CD4-positive, alpha-beta T cell treated with Interleukin-6 at 100 ng/mL for 8 hours (primary cell): ENCODE measurements around the gene FGFBP2.
"Not testable (repeated sequence)": the region's sequence is repeated elsewhere in the genome, so short reads cannot be mapped to it uniquely, and the experiment has no call there.

Source experiments
- DNase-seq: peaks from one replicate; pipeline ENCODE4 v3.0.0-alpha.2; 2020; ENCODE audit warnings: mixed read lengths, low spot score

FGFBP2 gene

DNA sequence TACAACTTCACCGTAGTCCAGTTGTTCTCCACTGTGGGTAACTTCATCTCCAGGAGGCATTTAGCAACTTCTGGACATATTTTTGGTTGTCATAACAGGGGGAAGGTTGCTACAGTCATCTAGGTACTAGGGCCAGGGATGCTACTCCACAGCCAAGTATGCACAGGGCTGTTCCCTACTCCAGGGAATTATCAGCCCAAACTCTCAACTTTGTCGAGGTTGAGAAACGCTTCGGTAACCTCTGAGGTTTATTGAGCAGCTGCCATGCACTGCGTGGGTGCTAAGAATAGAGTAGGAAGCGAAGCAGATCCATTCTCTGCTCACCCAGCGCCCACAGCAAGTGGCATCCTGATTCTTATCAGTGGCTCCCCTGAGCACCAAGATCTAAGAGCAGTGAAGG, 32.7 kb downstream of the FGFBP2 start:
- DNase-seq, result no peak

DNA sequence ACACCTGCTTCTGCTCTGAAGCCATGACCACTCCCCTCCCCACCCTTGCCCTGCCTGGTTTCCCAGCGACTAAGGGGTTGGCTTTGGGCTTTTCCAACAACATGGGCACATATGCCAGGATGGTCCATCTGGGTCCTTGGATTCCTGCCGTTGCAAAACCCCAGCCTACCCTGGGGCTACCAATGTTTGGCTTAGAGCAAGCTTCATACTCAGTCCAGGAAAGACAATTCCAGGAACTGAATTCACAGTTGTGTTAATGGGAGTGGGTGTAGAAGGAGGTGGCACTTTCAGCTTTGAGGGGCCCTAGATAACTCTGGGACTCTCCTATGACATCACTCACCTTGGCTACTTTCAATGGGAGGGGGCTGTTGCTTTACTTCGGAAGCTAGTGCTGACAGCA, 33.4 kb downstream of the FGFBP2 start:
- DNase-seq, result no peak

DNA sequence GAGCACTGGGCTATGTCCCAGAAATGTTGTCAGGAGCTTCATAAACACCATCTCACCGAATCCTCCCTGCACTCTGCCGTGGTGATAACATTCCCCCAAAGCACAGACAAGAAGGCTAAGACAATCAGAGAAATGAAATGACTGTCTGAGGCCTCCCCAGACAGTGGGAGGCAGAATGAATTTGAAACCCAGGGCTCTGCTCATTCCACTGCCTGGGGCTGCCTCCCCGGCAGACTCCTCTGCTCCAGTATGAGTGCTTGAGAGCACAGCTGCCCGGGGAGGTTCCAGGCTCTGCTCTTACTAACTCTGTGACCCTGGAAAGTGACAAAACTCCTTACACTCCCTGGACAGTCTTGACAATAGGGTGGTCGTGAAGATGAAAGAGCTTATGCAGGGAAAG, 34.1 kb downstream of the FGFBP2 start:
- no peak for DNase-seq

DNA sequence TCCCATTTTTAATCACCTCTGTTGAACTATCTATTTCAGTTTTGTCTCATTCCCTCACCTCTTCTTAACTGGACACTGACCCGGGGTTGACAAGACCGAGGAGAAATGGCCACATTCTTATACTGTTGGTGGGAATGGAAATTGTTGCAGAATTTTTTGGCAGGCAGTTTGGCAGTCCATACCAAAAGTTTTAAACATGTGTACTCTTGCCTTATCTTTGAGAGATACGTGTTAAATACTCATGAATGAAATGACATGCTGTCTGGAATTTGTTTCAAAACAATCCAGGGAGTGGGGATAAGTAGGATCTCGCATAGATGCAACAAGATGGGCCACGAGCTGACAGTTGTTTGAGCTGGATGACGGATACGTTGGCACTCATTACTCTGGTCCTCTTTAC, 36.5 kb downstream of the FGFBP2 start:
- no peak for DNase-seq

DNA sequence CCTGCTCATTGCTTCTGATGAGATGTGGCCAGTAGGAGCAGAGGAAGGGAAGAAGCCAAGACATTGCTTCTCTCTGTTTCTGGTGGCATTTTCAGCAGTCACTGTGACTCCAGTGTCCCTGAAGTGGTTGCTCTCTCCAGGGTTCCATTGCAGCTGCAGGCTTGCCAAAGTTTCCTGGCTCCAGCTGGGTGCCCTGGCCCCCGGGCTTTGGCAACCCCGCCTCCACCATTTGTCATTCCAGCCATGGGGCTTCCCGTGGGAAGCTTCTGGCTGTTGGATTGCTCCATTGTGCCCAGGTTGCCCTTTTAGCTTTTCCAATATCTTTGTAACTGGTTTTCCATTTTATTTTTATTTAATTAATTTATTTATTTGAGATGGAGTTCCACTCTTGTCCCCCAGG, 37.1 kb downstream of the FGFBP2 start:
- no peak for DNase-seq

DNA sequence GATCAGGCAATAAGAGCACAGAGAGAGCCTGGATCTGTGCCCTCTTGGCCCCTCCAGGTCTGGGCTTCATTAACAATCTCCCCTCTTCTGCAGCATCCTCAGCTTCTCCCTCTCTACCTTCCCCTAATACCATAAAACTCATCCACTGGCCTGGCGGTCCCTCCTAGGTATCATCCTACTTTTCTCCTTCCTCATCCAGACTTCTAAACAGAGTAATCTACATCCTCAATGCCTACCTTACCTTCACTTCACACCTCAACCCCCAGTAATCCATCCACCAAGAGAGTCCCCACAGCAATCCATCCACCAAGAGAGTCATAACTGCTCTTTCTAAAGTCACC, 41.4 kb downstream of the FGFBP2 start:
- no peak for DNase-seq

DNA sequence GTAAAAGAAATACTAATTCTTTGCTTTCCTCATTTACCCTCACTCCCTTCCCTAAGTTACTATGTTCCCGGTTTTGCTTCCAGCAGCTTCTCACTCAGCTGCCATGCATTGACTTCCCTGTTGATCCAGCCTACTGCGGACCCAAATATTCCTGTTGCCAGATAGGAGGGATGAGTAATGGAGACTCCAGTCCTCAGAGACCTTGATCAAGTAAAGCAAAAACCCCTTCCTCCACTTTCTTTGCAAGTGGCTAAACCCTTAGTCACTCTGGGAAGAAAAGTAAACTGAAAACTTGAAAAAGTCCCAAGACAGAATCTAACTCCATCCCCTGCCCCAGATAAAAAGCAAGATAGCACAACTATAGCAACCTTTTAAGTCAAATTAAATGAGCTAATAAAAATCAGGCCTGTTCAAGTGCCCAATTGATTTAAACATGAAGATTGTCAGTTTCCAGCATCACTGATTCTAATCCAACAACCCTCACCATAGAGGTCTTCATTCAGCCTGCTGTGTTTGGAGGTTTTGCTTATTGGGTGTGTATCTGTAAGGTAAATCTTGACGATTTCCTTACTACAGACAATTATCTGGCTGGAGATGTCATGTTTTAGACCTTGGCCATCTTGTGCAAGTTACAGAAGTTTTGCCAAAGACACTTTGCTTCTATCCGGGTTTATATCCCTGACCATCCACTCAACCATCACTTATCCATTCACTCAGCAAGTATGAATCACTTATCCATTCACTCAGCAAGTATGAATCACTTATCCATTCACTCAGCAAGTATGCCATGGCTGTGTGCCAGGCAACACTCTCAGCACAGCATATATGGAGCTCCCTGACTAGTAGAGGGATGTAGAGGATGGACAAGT, 42.0 kb downstream of the FGFBP2 start:
- DNase-seq, result no peak

DNA sequence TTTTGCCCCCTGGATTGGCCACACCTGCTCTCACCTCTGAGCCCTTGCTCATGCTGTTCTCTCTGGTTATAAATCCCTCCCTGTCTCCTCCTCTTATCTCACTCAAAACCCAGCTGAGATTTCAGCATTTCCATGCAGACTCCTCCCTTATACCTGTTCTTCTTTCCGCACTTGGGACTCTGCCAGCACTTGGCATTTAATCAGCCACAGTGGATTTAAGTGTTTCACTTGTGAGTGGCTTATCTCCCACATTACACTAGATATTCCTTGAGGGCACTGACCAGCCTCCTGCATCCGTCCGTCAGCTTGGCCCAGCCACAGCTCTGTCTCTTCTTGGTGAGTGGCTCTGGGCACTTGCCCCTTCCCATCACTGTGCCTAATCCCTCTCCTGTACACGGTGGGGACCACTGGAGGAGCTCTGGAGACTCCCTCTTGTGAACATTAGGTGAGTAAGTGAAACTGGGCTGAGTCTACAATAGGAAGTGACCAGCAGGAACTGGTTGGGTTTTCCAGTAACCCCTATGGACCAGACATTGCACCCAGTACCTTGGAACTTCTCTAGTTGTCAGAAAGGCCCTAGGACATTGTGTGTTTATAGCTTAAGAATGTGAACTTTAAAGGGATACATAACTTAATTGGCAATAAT, 44.4 kb downstream of the FGFBP2 start:
- no peak for DNase-seq

DNA sequence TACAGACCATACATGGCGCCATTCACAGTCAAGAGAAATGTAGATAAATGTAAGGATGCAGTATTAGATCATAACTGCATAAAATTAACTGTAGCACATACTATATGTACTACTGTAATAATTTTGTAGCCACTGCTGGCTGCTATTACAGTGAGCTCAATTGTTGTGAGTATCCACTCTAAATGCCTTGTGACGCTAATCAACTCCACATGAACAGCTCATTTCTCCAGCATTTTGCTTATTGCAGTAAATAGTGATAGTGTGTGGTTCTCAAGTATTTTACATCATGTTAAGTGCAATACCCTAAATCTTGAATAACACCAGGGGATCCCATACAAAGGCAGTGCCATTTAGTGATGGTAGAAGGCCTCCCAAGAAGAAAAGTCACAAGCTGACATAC, 45.7 kb downstream of the FGFBP2 start:
- DNase-seq, result no peak

DNA sequence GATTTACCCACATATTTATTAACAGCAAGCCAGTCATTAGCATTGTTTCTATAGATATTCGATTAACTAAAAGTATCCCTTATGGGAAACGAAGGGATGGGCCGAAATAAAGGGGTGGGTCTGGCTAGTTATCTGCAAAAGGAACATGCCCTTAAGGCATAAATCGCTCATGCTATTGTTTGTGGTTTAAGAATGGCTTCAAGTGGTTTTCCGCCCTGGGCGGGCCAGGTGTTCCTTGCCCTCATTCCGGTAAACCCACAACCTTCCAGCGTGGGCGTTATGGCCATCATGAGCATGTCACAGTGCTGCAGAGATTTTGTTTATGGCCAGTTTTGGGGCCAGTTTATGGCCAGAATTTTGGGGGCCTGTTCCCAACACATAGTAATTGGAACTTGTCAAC, 46.6 kb downstream of the FGFBP2 start:
- not testable (repeated sequence) for DNase-seq

DNA sequence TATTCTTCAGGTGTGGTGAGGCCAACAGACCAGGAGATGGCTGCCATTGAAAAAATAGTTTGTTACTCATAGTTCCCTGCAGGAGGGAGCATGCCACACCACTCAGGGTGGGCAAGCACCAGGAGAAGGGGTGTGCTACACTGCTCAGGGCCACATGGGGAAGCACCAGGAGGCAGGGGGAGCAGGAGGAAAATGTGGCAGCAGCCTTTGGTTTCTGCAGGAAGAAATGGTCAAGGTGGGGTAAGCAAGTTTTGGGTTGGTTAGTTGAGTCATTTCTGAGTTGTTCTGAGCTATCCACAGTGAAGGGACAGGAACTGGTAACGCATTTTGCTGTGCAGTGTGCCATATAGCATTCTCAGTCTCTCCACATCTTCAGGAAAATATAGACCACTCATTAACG, 48.2 kb downstream of the FGFBP2 start:
- no peak for DNase-seq

DNA sequence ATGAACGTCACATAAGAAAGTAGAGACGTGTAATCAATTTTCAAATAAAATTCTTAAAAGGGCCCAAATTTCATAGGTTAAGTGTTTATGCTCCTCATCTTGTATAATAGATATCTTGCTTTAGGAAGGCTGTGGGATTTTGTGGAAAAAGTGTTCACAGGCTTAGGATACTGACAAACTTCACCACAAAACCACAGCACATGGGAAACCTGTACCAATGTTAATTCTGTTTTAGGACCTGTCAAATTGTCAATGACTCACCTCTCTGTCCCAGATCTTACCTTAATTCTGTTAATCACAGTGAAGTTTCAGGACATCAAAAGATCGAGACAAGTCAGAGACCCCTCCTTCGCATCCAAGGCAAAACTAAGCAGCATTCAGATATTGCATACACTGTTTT, 48.7 kb downstream of the FGFBP2 start:
- no peak for DNase-seq

DNA sequence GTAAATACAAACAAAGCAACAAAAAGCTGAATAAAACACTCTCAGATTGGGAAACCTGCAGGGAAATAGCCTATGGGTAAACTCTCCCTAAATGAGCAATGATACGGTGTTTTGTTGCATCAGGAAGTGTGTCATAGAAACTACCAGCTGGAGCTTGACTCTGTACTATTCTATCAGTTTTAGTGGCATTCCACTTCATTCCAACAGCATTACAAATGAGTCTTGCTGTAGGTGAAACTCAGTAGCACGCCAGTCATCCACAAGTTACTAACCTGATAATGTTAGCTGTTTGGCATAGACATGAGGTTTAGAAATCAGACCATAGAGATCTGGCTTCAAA, 49.4 kb downstream of the FGFBP2 start:
- no peak for DNase-seq

DNA sequence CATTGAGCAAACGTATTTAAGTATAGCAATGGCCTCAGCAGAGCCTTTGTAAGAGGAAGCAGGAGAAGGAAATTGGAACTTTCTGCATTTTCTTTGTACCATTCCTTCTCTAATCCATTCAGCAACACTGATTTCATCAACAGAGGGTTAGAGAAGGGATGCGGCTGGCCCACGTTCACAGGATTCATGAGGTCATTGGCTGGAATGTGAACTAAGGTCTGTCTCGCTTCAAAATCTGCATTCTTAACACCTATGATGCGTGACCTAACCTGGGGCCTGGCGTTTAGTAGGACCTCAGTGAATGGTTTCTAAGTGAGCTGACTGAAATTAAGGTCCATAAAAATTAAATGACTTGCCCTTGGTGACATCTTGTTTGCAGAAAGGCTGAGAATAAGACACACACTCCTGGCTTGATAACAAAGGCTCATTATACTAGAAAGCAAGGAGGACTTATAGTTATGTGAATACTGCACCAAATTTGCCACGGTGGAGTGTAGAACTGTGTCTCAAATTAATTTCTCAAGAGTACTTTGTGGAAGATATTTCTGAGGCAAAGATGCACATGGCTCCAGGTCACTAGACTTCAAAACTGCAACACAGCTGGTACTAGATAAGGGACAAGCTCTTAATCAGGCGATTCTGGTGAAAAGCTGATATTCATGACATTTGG, 49.9 kb downstream of the FGFBP2 start:
- no peak for DNase-seq

DNA sequence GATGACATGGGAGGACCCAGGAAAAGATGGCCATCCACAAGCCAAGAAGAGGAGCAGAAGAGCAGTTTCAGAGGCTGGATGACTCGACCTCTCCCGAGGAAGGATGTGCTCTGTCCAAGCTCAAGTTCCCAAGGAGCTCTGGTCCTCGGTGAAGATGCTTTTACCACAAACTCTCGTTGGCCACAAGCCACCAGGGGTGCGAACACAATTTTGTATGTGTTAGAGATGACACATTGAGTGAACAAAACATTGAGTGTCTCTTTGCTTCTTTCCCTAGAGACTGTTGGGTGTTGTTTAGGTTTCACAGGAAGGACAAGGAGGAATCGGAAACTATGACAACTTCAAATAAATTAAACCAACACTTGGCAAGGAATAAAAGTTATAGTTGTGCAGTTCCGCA, 50.7 kb downstream of the FGFBP2 start:
- DNase-seq, result no peak
